Aortic smooth muscle cell (primary cell): ENCODE measurements around the gene PAOX. TPM values are rescaled to one million over a fixed set of nuclear protein-coding genes. Genes with fewer than 3 reads are reported as not detected.

ENCODE experiments used
- total RNA-seq: library from RNA; depleted of rRNA; stranded (reverse); fragments of >200 nt; gene quantifications from 2 replicates; pipeline ENCODE4 v1.2.3, GENCODE V29; 2014

Gene PAOX
- 4.2 and 5.4 TPM in 2 replicates for total RNA-seq

GRCh38 chr10:133379152-133379800 is at the start of gene PAOX:
Gene PAOX (plus strand): TSS chr10:133379262. CDS start chr10:133379317, 55 bp downstream.

GRCh38 chr10:133336577-133337369 is 42.3 kb upstream of the PAOX start, which contains the start of gene CALY:
Gene CALY (minus strand): TSS chr10:133336896. CDS start chr10:133328989, 7,907 bp downstream.

GRCh38 chr10:133357285-133358161 is 21.5 kb upstream of the PAOX start, which contains the start of gene FUOM:
Gene FUOM (minus strand): TSS chr10:133358019. CDS start chr10:133358007, 12 bp downstream.

GRCh38 chr10:133373174-133374090 is 5.6 kb upstream of the PAOX start, which contains the start of gene ECHS1:
Gene ECHS1 (minus strand): TSS chr10:133373354. CDS start chr10:133373333, 21 bp downstream.

GRCh38 chr10:133394064-133394663 is 15.1 kb downstream of the PAOX start, which contains the start of gene MTG1:
Gene MTG1 (plus strand): TSS chr10:133394157. CDS start chr10:133394221, 64 bp downstream.

GRCh38 chr10:133424601-133425000 is 45.5 kb downstream of the PAOX start, which contains the start of gene SPRN:
Gene SPRN (minus strand): TSS chr10:133424625. CDS start chr10:133423681, 944 bp downstream.

Other genes with a start within 250 kb of the PAOX start
- 0.12 and 0.26 TPM in 2 replicates for gene KNDC1, start 219.0 kb upstream of the PAOX start, total RNA-seq
- not detected in 2 replicates for gene UTF1, start 149.0 kb upstream of the PAOX start, total RNA-seq
- not detected in 2 replicates for gene VENTX, start 141.4 kb upstream of the PAOX start, total RNA-seq
- gene ADAM8, start 102.4 kb upstream of the PAOX start, total RNA-seq, result 0.87 and 1.3 TPM in 2 replicates
- gene TUBGCP2, start 70.4 kb upstream of the PAOX start, total RNA-seq, result 66.4 and 71.7 TPM in 2 replicates
- 18.4 and 21.8 TPM in 2 replicates for gene ZNF511, start 70.3 kb upstream of the PAOX start, total RNA-seq
- gene CALY, start 42.4 kb upstream of the PAOX start, total RNA-seq, result not detected in 2 replicates
- not detected in 2 replicates for gene PRAP1, start 31.9 kb upstream of the PAOX start, total RNA-seq
- 6.1 and 9.5 TPM in 2 replicates for gene FUOM, start 21.2 kb upstream of the PAOX start, total RNA-seq
- 60.6 and 65.6 TPM in 2 replicates for gene ECHS1, start 5.9 kb upstream of the PAOX start, total RNA-seq
- gene MTG1, start 14.9 kb downstream of the PAOX start, total RNA-seq, result 19.3 and 23.1 TPM in 2 replicates
- gene SPRN, start 45.4 kb downstream of the PAOX start, total RNA-seq, result 0.12 and 0.13 TPM in 2 replicates
- 3.3 TPM in 2 replicates for gene SCART1, start 74.7 kb downstream of the PAOX start, total RNA-seq
- gene CYP2E1, start 148.1 kb downstream of the PAOX start, total RNA-seq, result 0.40 and 0.56 TPM in 2 replicates
- gene SYCE1, start 186.3 kb downstream of the PAOX start, total RNA-seq, result 0.19 TPM in 1 of 2 replicates, not detected in the other
- gene FRG2B, start 247.5 kb downstream of the PAOX start, total RNA-seq, result not detected in 2 replicates